H9 (cell line): ENCODE data around the gene TCEA2. TPM values are rescaled to one million over a fixed set of nuclear protein-coding genes. Genes with fewer than 3 reads are reported as not detected.

Source experiments
- DNase-seq: peaks from one replicate; pipeline ENCODE4 v3.0.0-alpha.2; 2017
- H2AFZ ChIP-seq: one replicate; pipeline ENCODE4 v1.6.1; 2013; ENCODE audit warnings: mild to moderate bottlenecking, low read length, control low read depth, moderate library complexity
- H2AK5ac ChIP-seq: 2 replicates; pipeline ENCODE4 v1.6.1; 2013; ENCODE audit warnings: low read length, control low read depth, mixed read lengths; ENCODE audit not compliant: insufficient read length
- H2BK120ac ChIP-seq: one replicate; pipeline ENCODE4 v1.6.1; 2013; ENCODE audit warnings: low read depth, mild to moderate bottlenecking, low read length, control low read depth, inconsistent platforms; ENCODE audit not compliant: poor library complexity, severe bottlenecking
- H2BK12ac ChIP-seq: 2 replicates; pipeline ENCODE4 v1.6.1; 2013; ENCODE audit warnings: low read length, control low read depth, mixed read lengths, low read depth; ENCODE audit not compliant: insufficient read length
- H2BK15ac ChIP-seq: 2 replicates; pipeline ENCODE4 v1.6.1; 2013; ENCODE audit warnings: low read depth, low read length, control low read depth
- H2BK20ac ChIP-seq: one replicate; pipeline ENCODE4 v1.6.1; 2013; ENCODE audit warnings: low read depth, mild to moderate bottlenecking, low read length, control low read depth, inconsistent platforms; ENCODE audit not compliant: poor library complexity, severe bottlenecking
- H2BK5ac ChIP-seq: 2 replicates; pipeline ENCODE4 v1.6.1; 2013; ENCODE audit warnings: low read length, control low read depth, mixed read lengths; ENCODE audit not compliant: insufficient read length
- H3K14ac ChIP-seq: 2 replicates; pipeline ENCODE4 v1.6.1; 2013; ENCODE audit warnings: low read length, control low read depth; ENCODE audit not compliant: insufficient read depth
- H3K18ac ChIP-seq: 2 replicates; pipeline ENCODE4 v1.6.1; 2013; ENCODE audit warnings: low read depth, mild to moderate bottlenecking, mixed read lengths, low read length, control low read depth; ENCODE audit not compliant: insufficient read length
- H3K23ac ChIP-seq: 2 replicates; pipeline ENCODE4 v1.6.1; 2013; ENCODE audit warnings: low read length, control low read depth, mixed read lengths, low read depth; ENCODE audit not compliant: insufficient read length
- H3K23me2 ChIP-seq: 2 replicates; pipeline ENCODE4 v1.6.1; 2013; ENCODE audit warnings: low read depth, mild to moderate bottlenecking, mixed read lengths, low read length, control low read depth; ENCODE audit not compliant: insufficient read length, poor library complexity, severe bottlenecking
- H3K27ac ChIP-seq: 2 replicates; pipeline ENCODE4 v1.5.1; 2013; ENCODE audit warnings: low read length, control low read depth, mixed read lengths, low read depth; ENCODE audit not compliant: insufficient read length
- H3K27me3 ChIP-seq: 2 replicates; pipeline ENCODE4 v1.6.1; 2013; ENCODE audit warnings: low read length, control low read depth, inconsistent platforms; ENCODE audit not compliant: insufficient read depth
- H3K4ac ChIP-seq: 2 replicates; pipeline ENCODE4 v1.6.1; 2013; ENCODE audit warnings: low read depth, mild to moderate bottlenecking, control low read depth, inconsistent platforms, low read length, moderate library complexity
- H3K4me1 ChIP-seq: 2 replicates; pipeline ENCODE4 v1.6.1; 2013; ENCODE audit warnings: low read length, control low read depth, inconsistent platforms; ENCODE audit not compliant: insufficient read depth
- H3K4me2 ChIP-seq: 2 replicates; pipeline ENCODE4 v1.6.1; 2013; ENCODE audit warnings: low read length, control low read depth, mixed read lengths; ENCODE audit not compliant: insufficient read length, insufficient read depth
- H3K56ac ChIP-seq: 2 replicates; pipeline ENCODE4 v1.6.1; 2013; ENCODE audit warnings: low read depth, mild to moderate bottlenecking, mixed read lengths, low read length, control low read depth; ENCODE audit not compliant: insufficient read length
- H3K79me1 ChIP-seq: 2 replicates; pipeline ENCODE4 v1.6.1; 2013; ENCODE audit warnings: low read depth, mild to moderate bottlenecking, moderate library complexity, low read length, control low read depth, inconsistent platforms; ENCODE audit not compliant: insufficient read depth, poor library complexity, severe bottlenecking
- H3K79me2 ChIP-seq: 2 replicates; pipeline ENCODE4 v1.6.1; 2013; ENCODE audit warnings: low read length, control low read depth, inconsistent platforms; ENCODE audit not compliant: insufficient read depth
- H3K9ac ChIP-seq: 2 replicates; pipeline ENCODE4 v1.6.1; 2013; ENCODE audit warnings: low read length, control low read depth, mixed read lengths; ENCODE audit not compliant: insufficient read length; ENCODE audit errors: extremely low read depth
- H3K9me3 ChIP-seq: one replicate; pipeline ENCODE4 v1.6.1; 2013; ENCODE audit warnings: low read depth, low read length, inconsistent platforms; ENCODE audit not compliant: control insufficient read depth
- H3T11ph ChIP-seq: one replicate; pipeline ENCODE4 v1.6.1; 2013; ENCODE audit warnings: mild to moderate bottlenecking, low read length, control low read depth, inconsistent platforms
- H4K20me1 ChIP-seq: one replicate; pipeline ENCODE4 v1.6.1; 2013; ENCODE audit not compliant: control insufficient read depth, insufficient read length, insufficient read depth
- H4K5ac ChIP-seq: 2 replicates; pipeline ENCODE4 v1.6.1; 2013; ENCODE audit warnings: low read depth, mild to moderate bottlenecking, mixed read lengths, low read length, control low read depth; ENCODE audit not compliant: insufficient read length
- H4K8ac ChIP-seq: replicated peaks from 2 replicates; pipeline ENCODE4 v1.6.1; 2013; ENCODE audit warnings: low read length, control low read depth, mixed read lengths, low read depth; ENCODE audit not compliant: insufficient read length
- H4K91ac ChIP-seq: 2 replicates; pipeline ENCODE4 v1.6.1; 2013; ENCODE audit warnings: low read depth, mild to moderate bottlenecking, moderate library complexity, mixed read lengths, low read length, control low read depth; ENCODE audit not compliant: insufficient read length
- H3K27ac Mint-ChIP-seq, 3 experiments: 2 replicates in 2 of 3; 3 replicates in 1 of 3; pipeline ENCODE4 v1.8.0; 2020 to 2021; ENCODE audit warnings: mixed read lengths in 3 of 3, mild to moderate bottlenecking in 1 of 3, moderate library complexity in 1 of 3
- H3K27me3 Mint-ChIP-seq: 2 replicates; pipeline ENCODE4 v1.8.0; 2021; ENCODE audit warnings: low read depth, mild to moderate bottlenecking, moderate library complexity, mixed read lengths
- H3K36me3 Mint-ChIP-seq, 3 experiments: 2 replicates in 2 of 3; 3 replicates in 1 of 3; pipeline ENCODE4 v1.8.0; 2020 to 2021; ENCODE audit warnings: low read depth in 3 of 3, mixed read lengths in 3 of 3; ENCODE audit not compliant: insufficient read depth in 1 of 3
- H3K4me1 Mint-ChIP-seq, 2 experiments: 2 replicates each; pipeline ENCODE4 v1.8.0; 2020; ENCODE audit warnings: mixed read lengths in 2 of 2
- H3K4me3 Mint-ChIP-seq, 2 experiments: 2 replicates in 1 of 2; 3 replicates in 1 of 2; pipeline ENCODE4 v1.8.0; 2020 to 2021; ENCODE audit warnings: mild to moderate bottlenecking in 2 of 2, mixed read lengths in 2 of 2, moderate library complexity in 1 of 2
- H3K9me3 Mint-ChIP-seq, 2 experiments: 2 replicates in 1 of 2; 3 replicates in 1 of 2; pipeline ENCODE4 v1.8.0; 2020; ENCODE audit warnings: mild to moderate bottlenecking in 2 of 2, mixed read lengths in 2 of 2, moderate library complexity in 1 of 2
- CTCF ChIP-seq: fragments of 200-600 bp; sonication (generic); conservative IDR thresholded peaks from 3 replicates; pipeline ENCODE4 v1.8.0; 2021; ENCODE audit warnings: antibody characterized with exemption, mild to moderate bottlenecking
- WGBS: extraction: QIAGEN DNeasy Blood & Tissue Kit; methylation state at CpG from one replicate; pipeline ENCODE4 v1.1.7; 2013; ENCODE audit warnings: missing lambda C conversion rate, low lambda C conversion rate, mixed read lengths; ENCODE audit not compliant: insufficient read length; ENCODE audit errors: extremely low coverage; 5-methylcytosine and 5-hydroxymethylcytosine counted together
- total RNA-seq: library from RNA; stranded (reverse); gene quantifications from 2 replicates; pipeline ENCODE4 v1.2.1, GENCODE V29; 2021

TCEA2 gene
- total RNA-seq, 1 experiment from 2014 or later: 51.7 TPM

GRCh38 chr20:64030371-64031134 is 32.4 kb upstream of the TCEA2 start:
- Mint-ChIP-seq H3K4me1 (peaks cover 6 to 7% of the 10 kb centered on the region in 2 experiments; a peak in 3 of 4 replicates), H3K27me3 (no peaks in the 10 kb centered on the region), H3K9me3 (no peaks in the 10 kb centered on the region), H3K4me3 (no peak overlapping the region), H3K36me3 (peaks cover 29 to 84% (median 66%) of the 10 kb centered on the region in 3 experiments), H3K27ac (no peak overlapping the region)
- Histone ChIP-seq H2BK15ac (no peak overlapping the region), H4K5ac (no peak overlapping the region), H3K4ac (no peak overlapping the region), H3K27me3 (no peaks in the 10 kb centered on the region), H3K23ac (no peak overlapping the region), H4K20me1 (no peaks in the 10 kb centered on the region), H3K14ac (no peak overlapping the region), H2AK5ac (no peak overlapping the region), H3K79me1 (no peaks in the 10 kb centered on the region), H3K9ac (no peak overlapping the region), H2BK12ac (no peak overlapping the region), H4K91ac (no peak overlapping the region), H3K23me2 (no peaks in the 10 kb centered on the region), H3K56ac (no peak overlapping the region), H3T11ph (no peak overlapping the region), H3K4me2 (no peak overlapping the region), H2AFZ (no peak overlapping the region), H2BK20ac (no peak overlapping the region), H3K18ac (no peak overlapping the region), H2BK120ac (no peak overlapping the region), H3K9me3 (no peaks in the 10 kb centered on the region), H3K4me1 (no peaks in the 10 kb centered on the region; the same call in 1 of the 2 replicates), H3K79me2 (no peaks in the 10 kb centered on the region), H4K8ac (no peak overlapping the region), H2BK5ac (no peak overlapping the region), H3K27ac (no peak overlapping the region)
- no CpG with 5 or more reads among the region's 20 CpGs for WGBS
- TF ChIP-seq CTCF: no peak
- DNase-seq: no peak
